Endothelial cell (in vitro differentiated cells): ENCODE results near the gene FAM24B. TPM values are rescaled to one million over a fixed set of nuclear protein-coding genes. Genes with fewer than 3 reads are reported as not detected.

ENCODE experiments used
- DNase-seq: peaks from one replicate; pipeline ENCODE4 v3.0.0; 2021; ENCODE audit warnings: low spot score
- H3K27ac Mint-ChIP-seq: one replicate; pipeline ENCODE4 v1.8.0; 2021; ENCODE audit warnings: mixed read lengths, inconsistent platforms; ENCODE audit not compliant: unreplicated experiment
- H3K27me3 Mint-ChIP-seq: one replicate; pipeline ENCODE4 v1.8.0; 2021; ENCODE audit warnings: mild to moderate bottlenecking, moderate library complexity, mixed read lengths, inconsistent platforms; ENCODE audit not compliant: unreplicated experiment
- H3K36me3 Mint-ChIP-seq: one replicate; pipeline ENCODE4 v1.8.0; 2021; ENCODE audit warnings: mild to moderate bottlenecking, low read depth, mixed read lengths, inconsistent platforms; ENCODE audit not compliant: unreplicated experiment
- H3K4me1 Mint-ChIP-seq: one replicate; pipeline ENCODE4 v1.8.0; 2021; ENCODE audit warnings: mild to moderate bottlenecking, mixed read lengths, inconsistent platforms; ENCODE audit not compliant: unreplicated experiment
- H3K4me3 Mint-ChIP-seq: one replicate; pipeline ENCODE4 v1.8.0; 2021; ENCODE audit warnings: mild to moderate bottlenecking, mixed read lengths, inconsistent platforms; ENCODE audit not compliant: unreplicated experiment
- H3K9me3 Mint-ChIP-seq: one replicate; pipeline ENCODE4 v1.8.0; 2021; ENCODE audit warnings: mixed read lengths, inconsistent platforms; ENCODE audit not compliant: unreplicated experiment
- total RNA-seq: library from RNA; stranded (reverse); fragmentation: NEBNext Ultra II Directional; extraction: Animal tissue kit (Norgen Biotek cat#: 25700); gene quantifications from one replicate; pipeline ENCODE4 v1.2.1, GENCODE V29; 2021; ENCODE audit not compliant: unreplicated experiment
- TF ChIP-seq, protein P1 (sequence below): fragments of 200-600 bp; sonication (generic); IDR thresholded peaks from one replicate; pipeline ENCODE4 v1.5.0; 2021; ENCODE audit warnings: antibody characterized with exemption; ENCODE audit not compliant: unreplicated experiment

The FAM24B gene
- total RNA-seq, 1 donor from 2014 or later, result 2.7 TPM

GRCh38 chr10:122894261-122894944 lies 15.0 kb upstream of the FAM24B start:
- no peaks in the 10 kb centered on the region for H3K36me3 Mint-ChIP-seq
- DNase-seq, result no peak
- no peaks in the 10 kb centered on the region for H3K9me3 Mint-ChIP-seq
- no peak overlapping the region for H3K4me3 Mint-ChIP-seq
- no peaks in the 10 kb centered on the region for H3K27me3 Mint-ChIP-seq
- H3K4me1 Mint-ChIP-seq, result no peaks in the 10 kb centered on the region
- no peak overlapping the region for H3K27ac Mint-ChIP-seq
- TF ChIP-seq, protein P1, sequence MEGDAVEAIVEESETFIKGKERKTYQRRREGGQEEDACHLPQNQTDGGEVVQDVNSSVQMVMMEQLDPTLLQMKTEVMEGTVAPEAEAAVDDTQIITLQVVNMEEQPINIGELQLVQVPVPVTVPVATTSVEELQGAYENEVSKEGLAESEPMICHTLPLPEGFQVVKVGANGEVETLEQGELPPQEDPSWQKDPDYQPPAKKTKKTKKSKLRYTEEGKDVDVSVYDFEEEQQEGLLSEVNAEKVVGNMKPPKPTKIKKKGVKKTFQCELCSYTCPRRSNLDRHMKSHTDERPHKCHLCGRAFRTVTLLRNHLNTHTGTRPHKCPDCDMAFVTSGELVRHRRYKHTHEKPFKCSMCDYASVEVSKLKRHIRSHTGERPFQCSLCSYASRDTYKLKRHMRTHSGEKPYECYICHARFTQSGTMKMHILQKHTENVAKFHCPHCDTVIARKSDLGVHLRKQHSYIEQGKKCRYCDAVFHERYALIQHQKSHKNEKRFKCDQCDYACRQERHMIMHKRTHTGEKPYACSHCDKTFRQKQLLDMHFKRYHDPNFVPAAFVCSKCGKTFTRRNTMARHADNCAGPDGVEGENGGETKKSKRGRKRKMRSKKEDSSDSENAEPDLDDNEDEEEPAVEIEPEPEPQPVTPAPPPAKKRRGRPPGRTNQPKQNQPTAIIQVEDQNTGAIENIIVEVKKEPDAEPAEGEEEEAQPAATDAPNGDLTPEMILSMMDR, result no peak

DNA sequence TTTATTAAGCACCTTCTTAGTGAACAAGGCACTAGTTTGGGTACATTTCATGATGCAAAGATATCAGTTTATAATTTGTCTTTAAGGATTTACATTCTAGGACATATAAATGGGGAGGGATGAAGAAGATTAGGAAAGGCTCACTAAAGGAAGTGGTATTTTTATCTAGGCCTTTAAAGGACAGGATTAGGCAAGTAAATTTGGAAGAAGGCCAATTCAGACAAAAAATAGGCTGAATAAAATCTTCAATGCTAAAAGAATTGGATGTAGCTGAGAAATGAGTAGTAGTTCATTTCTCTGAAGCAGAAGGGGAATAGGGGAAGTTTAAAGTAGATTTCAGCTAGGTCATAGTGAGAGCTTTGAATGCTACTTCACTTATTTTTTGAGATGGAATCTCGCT lies 4.8 kb upstream of the FAM24B start:
- no peaks in the 10 kb centered on the region for H3K4me1 Mint-ChIP-seq

DNA sequence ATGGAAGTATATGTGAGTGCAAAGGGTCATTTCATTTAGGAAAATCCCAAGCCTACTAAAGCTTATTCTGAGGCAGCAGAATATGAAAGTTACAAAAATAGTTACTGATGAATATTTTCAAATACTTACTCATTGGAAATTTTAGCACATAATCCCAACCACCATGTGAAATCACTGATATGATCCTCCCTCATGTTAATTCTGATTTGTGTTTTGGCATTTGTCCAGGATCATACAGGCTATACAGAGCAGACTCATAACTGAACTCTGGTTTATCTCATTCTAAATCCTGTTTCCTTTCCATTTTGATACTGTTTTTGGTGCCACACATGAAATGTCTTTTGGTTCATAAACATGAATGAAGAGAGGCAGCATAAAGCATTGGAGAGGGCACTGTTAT lies 3.4 kb upstream of the FAM24B start:
- DNase-seq, result no peak
- H3K27me3 Mint-ChIP-seq, result no peaks in the 10 kb centered on the region
- H3K4me1 Mint-ChIP-seq, result peaks cover 6% of the 10 kb centered on the region
- no peaks in the 10 kb centered on the region for H3K36me3 Mint-ChIP-seq
- TF ChIP-seq, protein P1, result no peak
- H3K9me3 Mint-ChIP-seq, result no peaks in the 10 kb centered on the region
- H3K27ac Mint-ChIP-seq, result no peak overlapping the region
- H3K4me3 Mint-ChIP-seq, result no peak overlapping the region

More for the DNA sequence above, 4.8 kb upstream of the FAM24B start:
- Mint-ChIP-seq H3K4me3 (no peak overlapping the region), H3K36me3 (no peaks in the 10 kb centered on the region), H3K27me3 (no peaks in the 10 kb centered on the region), H3K9me3 (no peaks in the 10 kb centered on the region), H3K27ac (no peak overlapping the region)
- TF ChIP-seq, protein P1, result no peak
- DNase-seq, result no peak

DNA sequence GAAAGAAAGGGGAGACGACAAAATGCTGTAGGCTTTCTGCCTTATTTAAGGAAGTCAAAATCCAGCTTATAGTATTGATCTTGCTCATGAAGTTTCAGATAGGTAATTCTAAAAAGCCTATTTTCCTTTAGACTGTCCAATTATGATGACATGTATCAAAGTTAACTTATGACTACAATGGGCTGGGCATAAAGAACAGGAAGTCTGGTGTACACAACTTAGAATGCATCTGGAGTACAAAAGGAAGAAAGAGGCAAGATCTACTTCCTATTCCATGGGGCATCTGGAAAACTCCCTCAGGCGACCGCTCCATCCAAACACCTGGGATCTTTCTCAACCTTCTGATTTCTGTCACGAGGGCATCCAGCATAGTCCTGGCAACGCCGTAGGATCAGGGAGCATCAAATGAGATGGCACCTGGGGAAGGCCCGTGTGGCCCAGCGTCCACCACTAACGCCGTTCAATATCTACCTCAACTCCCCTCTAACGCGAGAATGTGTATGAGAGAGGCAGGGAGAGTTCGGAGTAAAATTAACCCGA lies 512 bp downstream of the FAM24B start:
- no peak for DNase-seq
- peaks cover 6% of the 10 kb centered on the region for H3K4me1 Mint-ChIP-seq

GRCh38 chr10:122877264-122877663 lies 2.1 kb downstream of the FAM24B start:
- H3K27me3 Mint-ChIP-seq, result no peaks in the 10 kb centered on the region
- H3K27ac Mint-ChIP-seq, result no peak overlapping the region

More for the DNA sequence above, 512 bp downstream of the FAM24B start:
- Mint-ChIP-seq H3K27me3 (no peaks in the 10 kb centered on the region), H3K4me3 (peak overlapping the region; percentile 76), H3K36me3 (no peaks in the 10 kb centered on the region), H3K27ac (no peak overlapping the region), H3K9me3 (no peaks in the 10 kb centered on the region)
- TF ChIP-seq, protein P1, result no peak

More at GRCh38 chr10:122877264-122877663, 2.1 kb downstream of the FAM24B start:
- no peak for DNase-seq
- peaks cover 6% of the 10 kb centered on the region for H3K4me1 Mint-ChIP-seq
- no peaks in the 10 kb centered on the region for H3K9me3 Mint-ChIP-seq
- TF ChIP-seq, protein P1, result no peak
- no peaks in the 10 kb centered on the region for H3K36me3 Mint-ChIP-seq
- no peak overlapping the region for H3K4me3 Mint-ChIP-seq
